ENCODE data around the gene BCL2L12.

BCL2L12 gene

DNA sequence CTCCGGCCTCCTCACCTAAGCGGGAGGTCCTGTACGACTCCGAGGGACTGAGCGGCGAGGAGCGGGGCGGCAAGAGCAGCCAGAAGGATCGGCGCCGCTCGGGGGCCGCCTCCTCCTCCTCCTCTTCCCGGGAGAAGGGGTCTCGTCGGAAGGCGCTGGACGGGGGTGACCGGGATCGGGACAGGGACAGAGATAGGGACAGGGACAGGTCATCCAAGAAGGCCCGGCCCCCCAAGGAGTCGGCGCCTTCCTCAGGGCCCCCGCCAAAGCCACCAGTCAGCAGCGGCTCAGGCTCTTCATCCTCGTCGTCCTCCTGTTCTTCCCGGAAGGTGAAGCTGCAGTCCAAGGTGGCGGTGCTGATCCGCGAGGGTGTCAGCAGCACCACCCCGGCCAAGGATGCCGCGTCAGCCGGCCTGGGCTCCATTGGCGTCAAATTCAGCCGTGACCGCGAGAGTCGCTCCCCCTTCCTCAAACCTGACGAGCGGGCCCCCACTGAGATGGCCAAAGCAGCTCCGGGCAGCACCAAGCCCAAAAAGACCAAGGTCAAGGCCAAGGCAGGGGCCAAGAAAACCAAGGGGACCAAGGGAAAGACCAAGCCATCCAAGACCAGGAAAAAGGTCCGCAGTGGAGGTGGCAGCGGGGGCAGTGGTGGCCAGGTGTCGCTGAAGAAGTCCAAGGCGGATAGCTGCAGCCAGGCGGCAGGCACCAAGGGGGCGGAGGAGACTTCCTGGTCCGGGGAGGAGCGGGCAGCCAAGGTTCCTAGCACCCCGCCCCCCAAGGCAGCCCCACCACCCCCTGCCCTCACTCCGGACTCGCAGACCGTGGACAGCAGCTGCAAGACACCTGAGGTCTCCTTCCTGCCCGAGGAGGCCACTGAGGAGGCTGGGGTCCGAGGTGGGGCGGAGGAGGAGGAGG, 12.9 kb upstream of the BCL2L12 start:
- DNase-seq (ENCODE audit: low read depth), result no peak
- TF ChIP-seq, protein P1, sequence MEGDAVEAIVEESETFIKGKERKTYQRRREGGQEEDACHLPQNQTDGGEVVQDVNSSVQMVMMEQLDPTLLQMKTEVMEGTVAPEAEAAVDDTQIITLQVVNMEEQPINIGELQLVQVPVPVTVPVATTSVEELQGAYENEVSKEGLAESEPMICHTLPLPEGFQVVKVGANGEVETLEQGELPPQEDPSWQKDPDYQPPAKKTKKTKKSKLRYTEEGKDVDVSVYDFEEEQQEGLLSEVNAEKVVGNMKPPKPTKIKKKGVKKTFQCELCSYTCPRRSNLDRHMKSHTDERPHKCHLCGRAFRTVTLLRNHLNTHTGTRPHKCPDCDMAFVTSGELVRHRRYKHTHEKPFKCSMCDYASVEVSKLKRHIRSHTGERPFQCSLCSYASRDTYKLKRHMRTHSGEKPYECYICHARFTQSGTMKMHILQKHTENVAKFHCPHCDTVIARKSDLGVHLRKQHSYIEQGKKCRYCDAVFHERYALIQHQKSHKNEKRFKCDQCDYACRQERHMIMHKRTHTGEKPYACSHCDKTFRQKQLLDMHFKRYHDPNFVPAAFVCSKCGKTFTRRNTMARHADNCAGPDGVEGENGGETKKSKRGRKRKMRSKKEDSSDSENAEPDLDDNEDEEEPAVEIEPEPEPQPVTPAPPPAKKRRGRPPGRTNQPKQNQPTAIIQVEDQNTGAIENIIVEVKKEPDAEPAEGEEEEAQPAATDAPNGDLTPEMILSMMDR (conservative IDR thresholded peaks at IDR 0.05; ENCODE audit: low read depth, low read length), result no peak
- H3K4me3 ChIP-seq (ENCODE audit: low read depth, low read length), result no peak overlapping the region

DNA sequence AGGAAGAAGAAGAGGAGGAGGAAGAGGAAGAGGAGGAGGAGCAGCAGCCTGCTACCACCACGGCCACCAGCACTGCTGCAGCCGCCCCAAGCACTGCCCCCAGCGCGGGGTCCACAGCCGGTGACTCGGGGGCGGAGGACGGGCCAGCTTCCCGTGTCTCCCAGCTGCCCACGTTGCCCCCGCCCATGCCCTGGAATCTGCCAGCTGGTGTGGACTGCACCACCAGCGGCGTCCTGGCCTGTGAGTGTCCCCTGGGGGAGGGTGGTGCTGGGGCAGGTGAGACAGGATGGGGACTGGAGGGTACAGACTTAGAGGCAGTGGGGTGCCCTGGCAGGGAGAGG, 12.3 kb upstream of the BCL2L12 start:
- TF ChIP-seq, protein P1 (conservative IDR thresholded peaks at IDR 0.05; ENCODE audit: low read depth, low read length), result no peak
- DNase-seq (ENCODE audit: low read depth), result no peak
- no peak overlapping the region for H3K4me3 ChIP-seq (ENCODE audit: low read depth, low read length)

DNA sequence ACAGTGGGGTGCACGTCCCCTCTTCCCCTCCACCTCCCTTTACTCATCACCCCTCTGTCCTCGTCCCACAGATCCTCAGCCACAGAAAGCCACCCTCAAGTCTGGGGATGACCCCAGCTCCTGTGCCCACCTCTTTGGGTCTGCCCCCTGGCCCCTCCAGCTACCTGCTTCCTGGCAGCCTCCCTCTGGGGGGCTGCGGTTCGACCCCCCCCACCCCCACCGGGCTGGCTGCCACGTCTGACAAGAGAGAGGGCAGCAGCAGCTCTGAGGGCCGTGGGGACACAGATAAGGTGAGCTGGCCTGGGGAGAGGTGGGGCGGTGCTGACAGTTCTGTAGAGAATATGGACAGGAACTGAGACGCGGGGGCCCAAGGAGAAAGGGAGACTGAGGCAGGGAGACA, 11.2 kb upstream of the BCL2L12 start:
- H3K4me3 ChIP-seq (ENCODE audit: low read depth, low read length), result no peak overlapping the region
- DNase-seq (ENCODE audit: low read depth), result no peak
- TF ChIP-seq, protein P1 (conservative IDR thresholded peaks at IDR 0.05; ENCODE audit: low read depth, low read length), result no peak

DNA sequence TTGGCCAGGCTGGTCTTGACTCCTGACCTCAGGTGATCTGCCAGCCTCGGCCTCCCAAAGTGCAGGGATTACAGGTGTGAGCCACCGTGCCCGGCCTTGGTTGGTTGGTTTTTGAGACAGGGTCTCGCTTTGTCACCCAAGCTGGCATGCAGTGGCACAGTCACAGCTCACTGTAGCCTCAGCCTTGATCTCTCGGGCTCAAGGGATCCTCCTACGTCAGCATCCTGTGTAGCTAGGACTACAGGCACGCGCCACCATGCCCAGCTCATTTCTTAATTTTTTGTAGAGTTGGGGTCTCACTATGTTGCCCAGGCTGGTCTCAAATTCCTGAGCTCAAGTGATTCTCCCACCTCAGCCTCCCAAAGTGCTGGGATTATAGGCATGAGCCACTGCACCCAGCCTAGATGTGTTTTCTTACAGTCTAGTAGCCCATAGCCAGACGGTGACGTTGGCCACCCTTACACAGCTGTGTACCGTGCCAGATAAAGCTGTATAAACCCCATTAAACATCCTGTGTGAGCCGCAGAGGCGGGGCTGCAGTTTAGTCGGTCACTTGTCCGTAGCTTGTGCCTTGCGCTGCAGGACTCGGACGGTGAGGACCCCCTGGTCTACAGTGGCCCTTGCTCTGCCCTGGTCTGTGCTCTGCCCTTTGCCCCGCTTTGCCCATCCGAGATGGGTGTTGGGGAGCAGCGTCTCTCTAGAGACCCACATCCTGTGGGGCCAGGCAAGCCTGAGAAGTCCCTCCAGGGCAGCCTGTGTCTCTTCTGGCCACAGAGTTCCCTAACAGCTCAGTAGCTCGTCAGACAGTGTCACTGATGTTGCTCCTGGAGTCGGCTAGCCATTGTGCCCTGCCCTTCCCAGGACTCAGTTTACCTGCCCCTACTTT, 9.9 kb upstream of the BCL2L12 start:
- TF ChIP-seq, protein P1 (conservative IDR thresholded peaks at IDR 0.05; ENCODE audit: low read depth, low read length), result no peak
- no peak overlapping the region for H3K4me3 ChIP-seq (ENCODE audit: low read depth, low read length)
- no peak for DNase-seq (ENCODE audit: low read depth)

DNA sequence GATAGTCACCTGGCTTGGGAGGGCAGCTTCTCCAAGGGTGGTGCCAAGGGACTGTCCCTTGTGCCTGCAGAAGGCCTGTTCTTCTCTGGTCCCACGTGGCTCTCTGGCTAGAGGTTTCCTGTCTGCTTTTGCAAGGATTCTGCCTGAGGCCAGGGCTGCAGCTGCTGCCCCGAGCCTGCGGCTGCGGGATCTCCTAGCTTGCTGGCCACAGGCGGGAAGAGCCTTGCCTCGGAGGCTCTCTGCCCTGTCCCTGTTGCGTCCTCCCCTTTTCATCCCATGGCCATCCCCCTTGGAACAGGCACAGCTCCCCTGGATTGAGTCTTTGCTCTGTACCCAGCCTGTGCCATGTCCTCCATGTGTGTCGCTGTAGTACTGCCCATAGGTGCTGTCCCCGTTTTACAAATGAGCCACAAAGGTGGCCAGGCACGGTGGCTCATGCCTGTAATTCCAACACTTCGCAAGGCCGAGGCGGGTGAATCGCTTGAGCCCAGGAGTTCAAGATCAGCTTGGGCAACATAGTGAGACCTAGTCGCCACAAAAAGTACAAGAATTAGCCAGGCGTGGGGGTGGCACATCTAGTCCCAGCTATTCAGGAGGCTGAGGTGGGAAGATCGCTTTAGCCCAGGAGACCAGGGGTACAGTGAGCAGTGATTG, 9.2 kb upstream of the BCL2L12 start:
- no peak overlapping the region for H3K4me3 ChIP-seq (ENCODE audit: low read depth, low read length)
- TF ChIP-seq, protein P1 (conservative IDR thresholded peaks at IDR 0.05; ENCODE audit: low read depth, low read length), result no peak
- DNase-seq (ENCODE audit: low read depth), result no peak

DNA sequence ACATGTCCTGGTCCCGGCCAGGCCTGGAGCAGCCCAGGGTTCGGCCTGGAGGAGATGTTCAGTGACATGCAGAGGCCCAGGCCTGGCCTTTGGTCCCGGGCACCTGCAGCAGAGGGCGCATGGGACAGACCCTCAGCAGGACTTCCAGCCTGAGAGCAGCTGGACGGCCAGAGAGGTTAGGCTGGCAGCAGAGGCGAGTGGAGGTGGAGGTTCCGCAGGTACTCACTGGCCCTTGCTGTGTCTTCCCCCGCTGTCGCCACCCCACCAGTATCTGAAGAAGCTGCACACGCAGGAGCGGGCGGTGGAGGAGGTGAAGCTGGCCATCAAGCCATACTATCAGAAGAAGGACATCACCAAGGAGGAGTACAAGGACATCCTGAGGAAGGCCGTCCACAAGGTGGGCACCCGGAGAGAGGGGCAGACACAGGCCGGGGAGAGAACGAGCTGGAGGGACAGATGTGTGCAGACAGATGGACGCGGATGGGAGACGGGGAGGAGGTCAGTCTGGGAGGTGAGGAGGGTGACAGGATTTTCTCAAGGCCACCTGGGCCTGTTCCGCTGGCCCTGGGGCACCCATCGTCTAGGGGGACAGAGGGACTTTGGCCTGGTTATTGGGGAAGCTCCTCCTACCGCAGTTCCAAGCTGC, 8.1 kb upstream of the BCL2L12 start:
- TF ChIP-seq, protein P1 (conservative IDR thresholded peaks at IDR 0.05; ENCODE audit: low read depth, low read length), result no peak
- no peak for DNase-seq (ENCODE audit: low read depth)
- no peak overlapping the region for H3K4me3 ChIP-seq (ENCODE audit: low read depth, low read length)

Data from choroid plexus epithelial cell (primary cell).